ENCODE results near the gene TPX2. TPM values are rescaled to one million over a fixed set of nuclear protein-coding genes. Genes with fewer than 3 reads are reported as not detected.
A peak's percentile ranks its signal among the peaks of the same experiment; 100 is the strongest.

The TPX2 gene
- polyA plus RNA-seq, 1 of the 3 experiments (the other 2 are of a cell fraction): 17.1 TPM

- H3K27ac ChIP-seq (ENCODE audit: low read depth in 2 of 2, low read length in 1 of 2): peak overlapping the region in 1 of 2 experiments; percentile 100; a peak in 2 of 4 replicates
- no peak overlapping the region for H2AFZ ChIP-seq (ENCODE audit: low read depth)
- H3K79me2 ChIP-seq (ENCODE audit: insufficient read depth): peaks cover 92% of the 10 kb centered on the region
- peak overlapping the region; percentile 97 for H3K4me2 ChIP-seq
- no peaks in the 10 kb centered on the region for H3K9me2 ChIP-seq
- H3K4me3 ChIP-seq (ENCODE audit: low read depth in 2 of 2, low read length in 1 of 2): peak overlapping the region; percentile 59 to 81
- no peaks in the 10 kb centered on the region for H3K9me3 ChIP-seq
- H3K36me3 ChIP-seq (replicated peaks in 1 of 2; ENCODE audit: control insufficient read depth in 1 of 2, insufficient read depth in 2 of 2, low read length in 1 of 2): peaks cover 46 to 51% of the 10 kb centered on the region in 2 experiments
- H3K4me1 ChIP-seq (ENCODE audit: control insufficient read depth in 1 of 2, insufficient read depth in 2 of 2, low read depth in 1 of 2, low read length in 1 of 2): peaks cover 36 to 48% of the 10 kb centered on the region in 2 experiments
- CTCF ChIA-PET: interaction anchor here (1.0 to 11.2 kb wide), 4 partner anchors 61 to 162 kb away, joined by 3 to 288 read pairs (median 6); no protein-coding TSS in a partner anchor
- H3K9ac ChIP-seq: peak overlapping the region; percentile 100
- DNase-seq: no peak
- WGBS (ENCODE audit: low lambda C conversion rate): 83% methylated on average over 6 of the region's 6 CpGs
- no peak for TF ChIP-seq SMC3 (IDR thresholded peaks at IDR 0.05; ENCODE audit: low read depth, low read length)
- TF ChIP-seq POLR2AphosphoS5 (IDR thresholded peaks at IDR 0.05; ENCODE audit: low read depth, low read length): no peak
- no peak for TF ChIP-seq RXRA (IDR thresholded peaks at IDR 0.05; ENCODE audit: borderline replicate concordance, low read depth)
- TF ChIP-seq NRF1 (IDR thresholded peaks at IDR 0.05; ENCODE audit: low read depth, low read length): no peak
- no peak for TF ChIP-seq NFIC (IDR thresholded peaks at IDR 0.05; ENCODE audit: borderline replicate concordance)
- no peak for TF ChIP-seq SIN3A (IDR thresholded peaks at IDR 0.05; ENCODE audit: borderline replicate concordance, low read depth, low read length)
- no peaks in the 10 kb centered on the region for H4K20me1 ChIP-seq (ENCODE audit: insufficient read depth)
- POLR2A ChIA-PET: no interaction called here
- peaks cover 20% of the 10 kb centered on the region for H3F3A ChIP-seq (replicated peaks; ENCODE audit: insufficient read depth)
- no peaks in the 10 kb centered on the region for H3K27me3 ChIP-seq (ENCODE audit: insufficient read depth)
Observed at GRCh38 chr20:31718952-31719643, 20.0 kb upstream of the TPX2 start.

- H3K36me3 ChIP-seq (replicated peaks in 1 of 2; ENCODE audit: control insufficient read depth in 1 of 2, insufficient read depth in 2 of 2, low read length in 1 of 2): peaks cover 41 to 45% of the 10 kb centered on the region in 2 experiments
- H3K4me2 ChIP-seq: peak overlapping the region; percentile 97
- ChIA-PET CTCF (interaction anchor here (0.6 to 11.2 kb wide), 4 partner anchors 62 to 157 kb away, joined by 3 to 288 read pairs (median 5); no protein-coding TSS in a partner anchor), POLR2A (no interaction called here)
- H3F3A ChIP-seq (replicated peaks; ENCODE audit: insufficient read depth): peaks cover 12% of the 10 kb centered on the region
- DNase-seq: no peak
- no peak overlapping the region for H2AFZ ChIP-seq (ENCODE audit: low read depth)
- peaks cover 34 to 46% of the 10 kb centered on the region in 2 experiments for H3K4me1 ChIP-seq (ENCODE audit: control insufficient read depth in 1 of 2, insufficient read depth in 2 of 2, low read depth in 1 of 2, low read length in 1 of 2)
- peak overlapping the region; percentile 59 to 81 for H3K4me3 ChIP-seq (ENCODE audit: low read depth in 2 of 2, low read length in 1 of 2)
- H3K27ac ChIP-seq (ENCODE audit: low read depth in 2 of 2, low read length in 1 of 2): peak overlapping the region; percentile 60 to 100
- H3K9ac ChIP-seq: peak overlapping the region; percentile 100
- TF ChIP-seq TEAD4 (IDR thresholded peaks at IDR 0.05; ENCODE audit: borderline replicate concordance, insufficient read depth) (0 out of 2 replicates have a peak, but pooled peaks have one; percentile 65), USF1 (IDR thresholded peaks at IDR 0.05; ENCODE audit: borderline replicate concordance, low read depth) (no peak), ELF1 (IDR thresholded peaks at IDR 0.05) (no peak), RFX5 (IDR thresholded peaks at IDR 0.05; ENCODE audit: low read length) (no peak), MXI1 (IDR thresholded peaks at IDR 0.05; ENCODE audit: low read depth, low read length) (no peak)
- H4K20me1 ChIP-seq (ENCODE audit: insufficient read depth): no peaks in the 10 kb centered on the region
- H3K9me3 ChIP-seq: no peaks in the 10 kb centered on the region
- no peaks in the 10 kb centered on the region for H3K9me2 ChIP-seq
- no peaks in the 10 kb centered on the region for H3K27me3 ChIP-seq (ENCODE audit: insufficient read depth)
- WGBS (ENCODE audit: low lambda C conversion rate): 29% methylated on average over 2 of the region's 2 CpGs
- H3K79me2 ChIP-seq (ENCODE audit: insufficient read depth): peaks cover 85% of the 10 kb centered on the region
Observed at GRCh38 chr20:31719644-31720485, 19.2 kb upstream of the TPX2 start.
